Measurements from ENCODE around the gene ZNF570. TPM values are rescaled to one million over a fixed set of nuclear protein-coding genes. Genes with fewer than 3 reads are reported as not detected.

The ZNF570 gene
- total RNA-seq, 2 donors from 2014 or later = 5.5 to 7.9 TPM

DNA sequence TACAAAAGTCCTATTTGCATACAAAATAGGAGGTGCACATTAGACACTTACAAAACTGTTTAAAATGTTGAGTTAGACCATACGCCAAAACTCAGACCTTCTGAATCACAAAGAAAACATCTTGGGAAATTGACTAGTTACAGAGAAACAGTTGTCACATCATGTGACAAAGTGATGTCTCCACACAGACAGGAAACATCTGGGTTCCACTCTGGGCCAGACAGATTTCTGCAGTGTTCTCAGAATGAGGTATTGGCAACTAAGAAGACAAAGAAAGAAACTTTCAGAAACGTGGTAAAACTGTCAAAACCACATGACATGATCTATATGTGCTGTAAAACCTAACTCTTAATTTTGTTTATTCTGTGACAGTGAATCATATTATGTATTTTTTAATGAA is 44.2 kb downstream of the ZNF570 start:
- peaks cover 67% of the 10 kb centered on the region for H3K36me3 Mint-ChIP-seq (ENCODE audit: low read depth)
- no peak overlapping the region for H3K27ac Mint-ChIP-seq

DNA sequence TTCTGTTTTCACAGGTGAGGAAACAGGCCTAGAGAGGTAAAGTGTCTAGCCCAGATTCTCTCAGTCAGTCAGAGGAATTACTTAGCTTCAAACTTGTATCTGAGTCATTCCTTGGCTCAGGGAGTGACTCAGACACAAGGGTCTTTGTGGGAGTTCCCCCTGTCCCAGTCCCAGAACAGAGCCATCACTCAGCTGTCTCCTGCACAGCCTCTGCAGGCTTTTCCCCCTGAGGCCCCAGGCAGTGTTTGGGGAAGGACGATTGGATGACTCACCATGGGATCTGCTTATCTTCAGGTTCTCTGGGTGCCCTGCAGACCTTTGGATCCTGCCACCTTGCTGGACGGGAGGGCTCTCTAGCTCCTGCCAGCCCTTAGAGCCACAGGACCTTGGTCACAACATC is 50.7 kb downstream of the ZNF570 start:
- Histone ChIP-seq H3K27me3 (ENCODE audit: control insufficient read depth, insufficient read depth, low read length, poor library complexity, severe bottlenecking) (no peaks in the 10 kb centered on the region), H3K27ac (ENCODE audit: low read depth, low read length) (no peak overlapping the region), H3K36me3 (ENCODE audit: control insufficient read depth, insufficient read depth, low read length) (peaks cover 67% of the 10 kb centered on the region), H3K9me3 (ENCODE audit: control insufficient read depth, low read length) (peaks cover 28% of the 10 kb centered on the region), H3K9ac (ENCODE audit: extremely low read depth, low read length, poor library complexity, severe bottlenecking) (no peak overlapping the region), H3K4me1 (ENCODE audit: control insufficient read depth, insufficient read depth, low read length) (no peaks in the 10 kb centered on the region), H3K4me3 (ENCODE audit: low read length) (no peak overlapping the region)
- peaks cover 21% of the 10 kb centered on the region for H3K9me3 Mint-ChIP-seq
- H3K36me3 Mint-ChIP-seq (ENCODE audit: low read depth) = peaks cover 76% of the 10 kb centered on the region
- H3K27me3 Mint-ChIP-seq (ENCODE audit: insufficient read depth) = no peaks in the 10 kb centered on the region
- WGBS, 2 experiments (ENCODE audit: insufficient coverage in 1 of 2, insufficient read length in 1 of 2) = 85% methylated on average over 2 of the region's 2 CpGs; no CpG with 5 or more reads in 1 of the 2 experiments
- TF ChIP-seq, protein P1, sequence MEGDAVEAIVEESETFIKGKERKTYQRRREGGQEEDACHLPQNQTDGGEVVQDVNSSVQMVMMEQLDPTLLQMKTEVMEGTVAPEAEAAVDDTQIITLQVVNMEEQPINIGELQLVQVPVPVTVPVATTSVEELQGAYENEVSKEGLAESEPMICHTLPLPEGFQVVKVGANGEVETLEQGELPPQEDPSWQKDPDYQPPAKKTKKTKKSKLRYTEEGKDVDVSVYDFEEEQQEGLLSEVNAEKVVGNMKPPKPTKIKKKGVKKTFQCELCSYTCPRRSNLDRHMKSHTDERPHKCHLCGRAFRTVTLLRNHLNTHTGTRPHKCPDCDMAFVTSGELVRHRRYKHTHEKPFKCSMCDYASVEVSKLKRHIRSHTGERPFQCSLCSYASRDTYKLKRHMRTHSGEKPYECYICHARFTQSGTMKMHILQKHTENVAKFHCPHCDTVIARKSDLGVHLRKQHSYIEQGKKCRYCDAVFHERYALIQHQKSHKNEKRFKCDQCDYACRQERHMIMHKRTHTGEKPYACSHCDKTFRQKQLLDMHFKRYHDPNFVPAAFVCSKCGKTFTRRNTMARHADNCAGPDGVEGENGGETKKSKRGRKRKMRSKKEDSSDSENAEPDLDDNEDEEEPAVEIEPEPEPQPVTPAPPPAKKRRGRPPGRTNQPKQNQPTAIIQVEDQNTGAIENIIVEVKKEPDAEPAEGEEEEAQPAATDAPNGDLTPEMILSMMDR (conservative IDR thresholded peaks at IDR 0.05) = no peak
- no peaks in the 10 kb centered on the region for H3K4me1 Mint-ChIP-seq
- no peak overlapping the region for H3K27ac Mint-ChIP-seq
- no peak for DNase-seq
- H3K4me3 Mint-ChIP-seq = no peak overlapping the region

More for the DNA sequence above, 44.2 kb downstream of the ZNF570 start:
- H3K27me3 ChIP-seq (ENCODE audit: control insufficient read depth, insufficient read depth, low read length, poor library complexity, severe bottlenecking) = no peaks in the 10 kb centered on the region
- H3K9me3 ChIP-seq (ENCODE audit: control insufficient read depth, low read length) = peaks cover 16% of the 10 kb centered on the region
- H3K36me3 ChIP-seq (ENCODE audit: control insufficient read depth, insufficient read depth, low read length) = peaks cover 76% of the 10 kb centered on the region
- TF ChIP-seq, protein P1 (conservative IDR thresholded peaks at IDR 0.05) = no peak
- H3K4me3 ChIP-seq (ENCODE audit: low read length) = no peak overlapping the region
- Mint-ChIP-seq H3K27me3 (ENCODE audit: insufficient read depth) (no peaks in the 10 kb centered on the region), H3K4me3 (no peak overlapping the region), H3K4me1 (no peaks in the 10 kb centered on the region), H3K9me3 (peaks cover 3% of the 10 kb centered on the region)
- DNase-seq = no peak
- H3K9ac ChIP-seq (ENCODE audit: extremely low read depth, low read length, poor library complexity, severe bottlenecking) = no peak overlapping the region
- no peaks in the 10 kb centered on the region for H3K4me1 ChIP-seq (ENCODE audit: control insufficient read depth, insufficient read depth, low read length)
- 92 to 100% methylated on average over 2 of the region's 2 CpGs for WGBS, 2 experiments (ENCODE audit: insufficient coverage in 1 of 2, insufficient read length in 1 of 2)
- no peak overlapping the region for H3K27ac ChIP-seq (ENCODE audit: low read depth, low read length)

DNA sequence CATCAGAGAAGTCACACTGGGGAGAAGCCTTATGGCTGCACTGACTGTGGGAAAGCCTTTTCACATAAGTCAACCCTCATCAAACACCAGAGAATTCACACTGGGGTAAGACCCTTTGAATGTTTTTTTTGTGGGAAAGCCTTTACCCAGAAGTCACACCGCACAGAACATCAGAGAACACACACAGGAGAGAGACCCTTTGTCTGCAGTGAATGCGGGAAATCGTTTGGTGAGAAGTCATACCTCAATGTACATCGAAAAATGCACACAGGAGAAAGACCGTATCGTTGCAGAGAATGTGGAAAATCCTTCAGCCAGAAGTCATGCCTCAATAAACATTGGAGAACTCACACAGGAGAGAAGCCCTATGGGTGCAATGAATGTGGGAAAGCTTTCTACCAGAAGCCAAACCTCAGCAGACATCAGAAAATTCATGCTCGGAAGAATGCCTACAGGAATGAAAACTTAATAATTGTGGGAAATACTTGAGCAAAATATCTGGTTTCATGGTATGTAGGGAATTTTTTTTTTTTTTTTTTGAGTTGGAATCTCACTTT is 68.3 kb downstream of the ZNF570 start:
- 96 to 100% methylated on average over 7 of the region's 7 CpGs for WGBS, 2 experiments (ENCODE audit: insufficient coverage in 1 of 2, insufficient read length in 1 of 2)
- H3K27ac Mint-ChIP-seq = no peak overlapping the region
- Histone ChIP-seq H3K27ac (ENCODE audit: low read depth, low read length) (no peak overlapping the region), H3K36me3 (ENCODE audit: control insufficient read depth, insufficient read depth, low read length) (peaks cover 59% of the 10 kb centered on the region), H3K4me1 (ENCODE audit: control insufficient read depth, insufficient read depth, low read length) (no peaks in the 10 kb centered on the region), H3K9me3 (ENCODE audit: control insufficient read depth, low read length) (peaks cover 97% of the 10 kb centered on the region), H3K27me3 (ENCODE audit: control insufficient read depth, insufficient read depth, low read length, poor library complexity, severe bottlenecking) (no peaks in the 10 kb centered on the region), H3K4me3 (ENCODE audit: low read length) (peak overlapping the region; percentile 72), H3K9ac (ENCODE audit: extremely low read depth, low read length, poor library complexity, severe bottlenecking) (no peak overlapping the region)
- H3K4me1 Mint-ChIP-seq = no peaks in the 10 kb centered on the region
- H3K9me3 Mint-ChIP-seq = peaks cover 82% of the 10 kb centered on the region
- no peaks in the 10 kb centered on the region for H3K27me3 Mint-ChIP-seq (ENCODE audit: insufficient read depth)
- no peak for DNase-seq
- H3K4me3 Mint-ChIP-seq = no peak overlapping the region
- peaks cover 57% of the 10 kb centered on the region for H3K36me3 Mint-ChIP-seq (ENCODE audit: low read depth)
- TF ChIP-seq, protein P1 (conservative IDR thresholded peaks at IDR 0.05) = no peak

Other genes starting within 250 kb of the ZNF570 start
- 1 to 10 TPM; 4.6 to 5.3 TPM for gene ZNF527, start 98.3 kb upstream of the ZNF570 start, total RNA-seq
- gene ZNF569, start 1.9 kb upstream of the ZNF570 start, total RNA-seq = 10 to 100 TPM; 11.3 to 13.7 TPM
- gene ZNF793, start 37.6 kb downstream of the ZNF570 start, total RNA-seq = 10 to 100 TPM; 18.4 to 18.6 TPM
- gene ZNF571, start 125.4 kb downstream of the ZNF570 start, total RNA-seq = 1 to 10 TPM; 3.9 to 5.6 TPM
- not detected for gene ZNF540, start 125.5 kb downstream of the ZNF570 start, total RNA-seq
- gene ZFP30, start 186.1 kb downstream of the ZNF570 start, total RNA-seq = 10 to 100 TPM; 14.5 to 22.5 TPM

All from endodermal cell (in vitro differentiated cells).